NOMO-1 treated with dmso at 0.1 percent for 144 hours (cell line): ENCODE data around the gene RPLP2.

Source experiments
- DNase-seq: peaks from one replicate; lab custom pipeline; 2025; ENCODE audit not compliant: unreplicated experiment; lab: John Stamatoyannopoulos, UW

Gene RPLP2

GRCh38 chr11:773830-774229, 35.9 kb upstream of the RPLP2 start:
- no peak for DNase-seq

DNA sequence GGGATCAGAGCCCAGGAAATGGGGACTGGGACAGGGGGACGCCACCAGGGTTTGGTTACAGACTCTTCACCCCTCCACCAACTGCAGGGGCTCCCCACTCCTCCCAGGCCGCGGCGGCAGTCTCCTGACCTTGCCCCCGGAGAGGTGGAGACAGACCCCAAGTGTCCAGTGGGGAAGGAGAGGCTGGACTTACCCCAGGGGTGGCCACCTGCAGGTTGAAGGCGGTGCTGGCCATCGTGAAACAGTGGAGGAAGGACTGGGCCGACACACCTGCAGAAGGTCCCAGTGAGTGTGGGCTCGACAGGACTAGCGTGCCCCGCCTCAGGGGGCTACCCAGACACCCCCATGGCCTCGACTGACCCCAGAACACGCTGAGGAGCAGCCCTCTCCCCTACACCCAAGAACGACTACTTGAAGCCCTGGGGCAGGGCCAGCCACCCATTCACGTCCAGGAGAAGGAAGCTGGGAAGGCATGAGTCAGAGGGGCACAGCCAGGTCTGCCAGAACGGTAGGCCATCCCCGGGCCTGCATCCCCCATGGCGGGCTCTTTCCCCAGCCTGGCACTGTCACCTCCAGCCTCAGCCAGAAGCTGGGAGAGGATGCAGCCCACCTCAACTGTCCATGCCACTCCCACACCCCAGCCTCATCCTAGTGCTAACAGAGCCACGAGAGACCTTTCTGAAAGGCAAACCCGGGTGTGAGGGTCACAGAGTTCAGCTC, 34.7 kb upstream of the RPLP2 start:
- no peak for DNase-seq

GRCh38 chr11:776263-776560, 33.6 kb upstream of the RPLP2 start:
- DNase-seq = no peak

GRCh38 chr11:776561-777287, 33.0 kb upstream of the RPLP2 start:
- DNase-seq = peak; percentile 25

DNA sequence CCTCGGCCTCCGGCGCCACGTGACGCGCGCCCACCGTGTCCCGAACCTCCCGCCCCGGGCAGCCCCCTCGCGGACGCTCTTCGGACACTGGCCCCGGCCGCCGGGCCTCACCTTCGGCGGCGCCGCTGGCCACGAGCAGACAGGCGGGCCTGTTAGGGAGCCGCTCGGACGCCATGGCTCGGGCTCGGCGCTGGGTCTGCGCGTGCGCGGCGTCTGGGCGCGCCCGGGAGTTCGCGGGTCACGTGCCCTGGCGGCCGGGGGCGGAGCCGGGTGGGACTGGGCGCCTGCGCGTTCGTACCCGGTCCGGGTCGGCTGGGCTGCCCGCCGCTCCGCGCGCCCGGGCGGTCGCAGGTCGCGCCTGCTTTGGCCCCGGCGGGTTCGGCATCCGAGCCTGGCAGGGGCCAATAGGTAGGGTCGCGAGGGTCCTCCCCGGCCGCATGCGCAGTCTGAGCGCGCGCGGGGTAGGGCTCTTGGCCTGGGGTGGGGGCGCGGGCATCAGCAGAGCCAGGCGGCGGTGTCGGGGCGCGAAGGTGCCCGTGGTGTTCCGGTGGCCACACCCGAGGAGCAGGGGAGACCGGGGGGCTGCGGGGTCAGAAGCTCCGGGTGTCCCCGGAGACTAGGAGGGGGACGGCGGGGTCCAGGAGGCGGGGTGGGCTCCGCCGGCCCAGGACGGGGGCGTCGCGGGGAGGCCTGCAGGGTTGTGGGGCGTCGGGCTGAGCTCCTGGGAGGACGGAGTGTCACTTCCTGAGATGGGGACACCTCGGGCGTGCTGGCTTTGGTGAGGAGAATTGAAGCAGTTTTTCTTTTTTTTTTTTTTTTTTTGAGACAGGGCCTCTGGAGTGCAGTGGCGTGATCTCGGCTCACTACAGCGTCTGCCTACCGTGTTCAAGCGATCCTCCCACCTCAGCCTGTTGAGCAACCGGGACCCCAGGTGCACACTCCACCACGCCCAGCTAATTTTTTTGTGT, 32.2 kb upstream of the RPLP2 start, which contains the start of gene GATD1:
Gene GATD1, minus strand, starts transcription at position 200 of the 968 bp plus-strand sequence. Its CDS starts 25 bp downstream, at position 175.
- peak; percentile 81 for DNase-seq

DNA sequence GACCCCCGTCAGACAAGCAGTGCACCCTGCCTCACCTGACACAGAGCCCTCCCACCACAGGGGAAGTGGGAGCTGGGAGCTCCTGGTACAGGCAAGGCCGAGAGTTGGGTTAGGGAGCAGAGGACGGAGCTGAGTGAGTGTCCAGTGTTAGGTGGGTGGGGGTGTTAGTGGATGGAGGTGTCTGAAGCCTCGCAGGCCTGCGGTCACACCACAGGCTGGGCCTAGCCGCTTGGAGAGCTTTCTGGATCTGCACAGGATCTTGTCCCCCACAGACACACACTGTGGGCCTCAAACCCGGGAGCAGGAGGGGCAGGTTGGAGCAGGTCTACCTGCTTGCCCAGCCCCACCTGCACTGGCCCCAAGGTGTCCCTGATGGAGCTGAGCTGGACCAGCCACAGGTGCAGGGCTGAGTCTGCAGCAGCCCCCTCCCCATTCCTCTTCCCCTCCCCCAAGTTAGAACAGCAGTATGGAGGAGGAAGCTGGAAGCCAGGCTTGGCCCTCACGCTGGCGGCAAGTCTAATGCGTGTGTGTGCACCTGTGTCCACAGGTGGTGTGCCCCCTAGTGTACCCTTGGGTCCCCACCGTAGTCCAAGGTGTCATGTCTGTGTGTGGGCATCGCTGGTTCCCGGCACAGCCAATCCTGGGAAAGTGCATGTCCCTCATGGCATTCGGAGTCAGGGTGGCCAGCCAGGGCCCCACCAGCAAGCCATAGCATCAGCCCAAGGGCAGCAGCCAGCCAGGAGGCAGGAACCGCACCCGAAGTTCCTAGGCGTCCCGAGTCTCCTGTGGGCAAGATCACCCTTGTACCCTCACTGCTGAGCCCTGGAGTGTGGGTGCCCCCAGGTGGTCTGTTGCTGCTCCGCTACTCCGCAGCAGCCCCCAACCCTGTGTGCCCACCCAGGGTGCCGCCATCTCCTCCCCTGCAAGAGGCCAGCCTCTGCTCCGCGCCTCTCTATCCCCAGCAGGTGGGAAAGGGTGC, 30.5 kb upstream of the RPLP2 start:
- DNase-seq = no peak

GRCh38 chr11:779955-780532, 29.7 kb upstream of the RPLP2 start:
- DNase-seq = no peak

DNA sequence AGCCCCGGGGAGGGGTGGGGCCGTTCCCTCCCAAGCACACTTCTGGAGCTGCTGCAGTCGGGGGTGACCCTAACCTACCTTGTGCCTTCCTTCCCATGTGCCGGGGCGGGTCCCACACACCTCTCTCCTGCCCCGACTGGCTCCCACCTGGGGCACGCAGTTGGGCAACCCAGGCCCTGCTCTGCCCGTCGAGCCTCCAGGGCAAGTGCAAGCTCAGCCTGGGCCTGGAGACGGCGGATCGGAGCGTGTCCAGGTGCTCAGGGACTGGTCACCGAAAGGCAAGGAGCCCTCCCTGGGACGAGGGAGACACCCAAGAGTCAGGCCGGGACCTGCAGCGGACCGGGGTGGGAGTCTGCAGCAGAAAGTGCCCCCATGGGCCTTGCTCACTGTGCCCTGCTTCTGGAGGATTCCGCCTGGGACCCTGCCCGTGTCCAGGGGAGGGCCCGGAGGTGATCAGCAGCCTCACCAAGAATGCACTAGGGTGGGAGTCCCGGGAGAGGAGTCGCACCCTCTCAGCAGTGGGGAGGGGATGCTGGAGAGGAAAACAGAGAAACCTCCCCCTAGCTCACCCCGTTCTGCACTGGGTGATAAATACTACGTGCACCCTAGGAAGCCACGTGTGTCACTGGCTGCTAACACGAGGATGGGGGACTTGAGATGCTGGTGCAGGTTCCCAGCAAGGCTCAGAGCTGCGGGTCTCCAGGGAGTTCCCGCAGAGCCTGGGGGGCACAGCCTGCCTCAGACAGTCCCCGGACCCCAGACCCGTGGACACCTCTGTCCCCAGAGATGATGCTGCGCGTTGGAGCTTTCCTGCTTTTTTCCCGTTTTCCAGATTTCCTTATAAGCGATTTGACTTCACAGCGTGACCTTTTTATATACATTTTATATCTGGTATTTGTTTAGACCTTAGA, 27.2 kb upstream of the RPLP2 start:
- DNase-seq = no peak

- no peak for DNase-seq
Observed at GRCh38 chr11:783581-784015, 26.2 kb upstream of the RPLP2 start.

DNA sequence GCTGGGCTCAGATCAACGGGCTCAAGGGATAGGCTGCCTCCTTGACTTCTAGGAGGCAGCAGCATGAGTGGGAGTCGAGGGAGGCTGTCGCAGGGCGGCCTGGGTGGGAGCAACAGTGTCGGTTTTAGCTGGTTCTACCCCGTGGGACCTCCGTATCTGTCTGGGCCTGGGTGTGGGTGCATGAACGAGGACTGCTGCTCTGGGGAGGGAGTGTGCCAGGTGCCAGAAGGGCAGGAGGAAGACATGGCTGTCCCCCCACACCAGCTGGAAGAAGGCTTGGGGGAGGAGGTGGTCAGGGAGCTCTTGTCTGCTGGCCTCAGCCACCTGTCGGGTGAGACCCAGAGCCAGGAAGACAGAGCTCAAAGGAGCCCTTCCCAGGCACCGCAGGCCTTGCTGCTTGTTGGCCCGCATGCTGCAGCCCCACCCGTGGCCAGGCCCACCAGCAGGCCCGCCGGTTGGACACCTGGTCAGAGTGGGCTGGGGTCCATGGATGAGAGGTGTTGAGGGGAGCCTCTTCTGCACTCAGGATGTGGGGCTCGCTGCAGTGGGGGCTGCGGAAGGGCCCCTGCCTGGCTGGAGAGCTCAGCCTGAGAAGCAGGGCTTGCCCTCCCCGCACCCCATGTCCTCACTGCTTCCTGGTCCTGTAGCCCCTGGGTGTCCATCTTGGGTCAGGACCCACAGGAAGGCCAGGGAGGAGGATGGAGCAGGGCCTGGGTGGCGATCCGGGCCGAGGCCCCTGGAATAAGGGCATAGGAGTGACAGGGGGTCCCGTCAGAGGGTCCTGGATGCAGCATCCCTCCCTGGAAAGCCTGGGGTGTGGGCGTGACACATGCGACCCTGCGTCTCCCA, 23.3 kb upstream of the RPLP2 start:
- DNase-seq = no peak

DNA sequence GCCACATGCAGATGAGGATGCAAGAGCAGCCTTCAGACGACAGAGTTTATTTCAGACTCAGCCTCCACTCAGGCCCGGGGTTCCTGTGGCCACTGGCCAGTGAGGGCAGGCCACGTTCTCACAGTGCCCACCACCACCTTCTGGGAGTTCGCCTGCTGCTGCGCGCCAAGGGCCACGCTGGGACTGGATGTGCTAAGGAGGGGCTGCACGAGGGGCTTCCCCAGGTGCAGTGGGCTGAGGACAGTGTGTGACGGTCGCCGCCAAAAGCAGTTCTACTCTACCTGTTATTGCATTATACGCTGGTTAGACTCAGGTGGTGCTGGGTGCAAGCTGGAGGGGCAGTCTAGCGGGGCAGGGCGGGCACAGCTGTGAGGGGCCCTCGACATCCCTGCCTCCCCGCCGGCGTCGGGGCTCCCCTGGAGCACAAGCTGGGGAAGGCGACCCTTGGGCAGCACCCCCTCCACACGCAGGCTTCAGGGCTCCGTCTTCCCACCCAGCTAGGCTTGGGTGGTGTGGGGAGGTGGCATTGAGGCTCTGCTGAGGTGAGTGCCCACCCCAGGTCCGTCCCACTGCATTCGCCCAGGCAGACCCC, 22.6 kb upstream of the RPLP2 start:
- DNase-seq = no peak

DNA sequence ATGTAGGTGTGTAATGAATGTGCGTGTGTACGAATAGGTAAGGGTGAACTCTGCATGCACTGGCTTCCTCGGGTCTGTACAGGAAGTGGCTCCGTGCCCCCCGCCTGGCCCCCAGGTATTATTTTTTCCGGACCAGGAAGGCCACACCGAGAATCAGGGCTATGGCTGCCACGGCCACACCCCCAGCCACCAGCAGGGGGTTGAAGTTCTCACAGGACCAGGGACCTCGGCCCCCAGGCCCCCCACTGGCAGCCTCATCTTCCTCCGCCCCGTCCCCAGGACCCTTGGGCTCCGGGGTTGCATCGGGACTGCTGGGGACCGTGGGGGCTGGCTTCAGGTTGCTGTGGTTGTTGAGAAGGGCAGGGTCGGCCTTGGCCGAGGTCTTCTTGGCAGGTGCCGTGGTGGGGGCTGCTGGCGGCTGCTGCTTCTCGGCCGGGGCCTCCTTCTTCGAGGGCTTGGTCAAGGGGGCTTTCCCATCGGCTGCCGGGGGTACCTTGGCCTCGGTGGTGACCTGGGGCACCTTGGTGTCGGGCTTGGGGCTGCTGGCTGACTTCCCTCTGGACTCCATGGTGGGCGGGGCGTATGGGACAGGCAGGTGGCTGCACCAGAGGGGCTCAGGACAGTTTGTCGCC, 21.6 kb upstream of the RPLP2 start:
- DNase-seq = no peak

DNA sequence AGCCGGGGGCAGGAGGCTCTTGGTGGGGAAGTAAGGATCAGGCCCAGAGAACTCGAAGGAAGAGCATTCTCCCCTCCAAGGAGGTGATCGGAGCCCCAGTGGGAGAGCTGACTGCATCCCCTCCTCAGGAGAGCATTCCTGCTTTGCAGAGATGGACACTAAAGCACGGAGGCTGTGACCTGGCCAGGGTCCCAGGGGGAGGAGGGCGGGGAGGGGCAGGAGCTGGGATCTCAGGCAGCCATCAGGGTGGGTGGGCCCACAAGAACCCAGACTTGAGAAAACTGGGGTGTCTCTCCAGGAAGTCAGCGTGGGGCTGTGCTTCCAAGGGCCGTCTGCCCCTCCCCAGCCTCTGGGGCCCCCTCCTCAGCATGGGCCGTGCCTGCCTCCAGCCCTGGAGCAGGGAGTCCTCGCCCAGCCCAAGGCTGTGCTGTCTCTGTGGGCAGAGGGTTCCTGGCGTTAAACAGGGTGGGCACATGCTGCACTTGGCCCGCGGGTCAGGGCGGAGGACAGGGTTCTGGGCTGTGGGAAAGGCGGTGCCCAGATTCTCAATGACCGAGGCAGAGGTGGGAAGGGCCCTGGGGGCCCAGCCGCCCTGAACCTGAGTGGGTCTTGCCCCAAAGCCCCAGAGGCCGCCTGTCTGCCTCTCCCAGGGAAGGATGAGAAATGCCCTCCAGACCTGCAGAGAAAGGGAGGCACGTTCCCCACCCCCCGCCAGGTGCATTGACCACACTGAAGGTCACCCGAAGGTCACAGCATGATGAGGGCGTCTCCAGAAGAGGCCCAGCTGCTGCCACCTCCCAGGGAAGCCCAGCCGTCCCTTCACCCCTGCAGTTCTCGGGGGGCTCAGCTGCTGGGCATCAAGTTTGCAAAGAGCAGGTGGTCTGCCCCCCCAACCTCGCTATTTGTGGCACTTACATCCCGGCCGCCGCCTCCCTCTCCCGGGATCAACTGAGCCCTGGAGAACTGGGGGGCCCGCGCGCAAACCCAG, 20.5 kb upstream of the RPLP2 start:
- no peak for DNase-seq

- no peak for DNase-seq
Observed at GRCh38 chr11:789943-790342, 19.8 kb upstream of the RPLP2 start, which contains the start of gene CEND1. TSS of gene CEND1 (minus strand) at chr11:790090. CDS start at chr11:788576, 1,514 bp downstream.

DNA sequence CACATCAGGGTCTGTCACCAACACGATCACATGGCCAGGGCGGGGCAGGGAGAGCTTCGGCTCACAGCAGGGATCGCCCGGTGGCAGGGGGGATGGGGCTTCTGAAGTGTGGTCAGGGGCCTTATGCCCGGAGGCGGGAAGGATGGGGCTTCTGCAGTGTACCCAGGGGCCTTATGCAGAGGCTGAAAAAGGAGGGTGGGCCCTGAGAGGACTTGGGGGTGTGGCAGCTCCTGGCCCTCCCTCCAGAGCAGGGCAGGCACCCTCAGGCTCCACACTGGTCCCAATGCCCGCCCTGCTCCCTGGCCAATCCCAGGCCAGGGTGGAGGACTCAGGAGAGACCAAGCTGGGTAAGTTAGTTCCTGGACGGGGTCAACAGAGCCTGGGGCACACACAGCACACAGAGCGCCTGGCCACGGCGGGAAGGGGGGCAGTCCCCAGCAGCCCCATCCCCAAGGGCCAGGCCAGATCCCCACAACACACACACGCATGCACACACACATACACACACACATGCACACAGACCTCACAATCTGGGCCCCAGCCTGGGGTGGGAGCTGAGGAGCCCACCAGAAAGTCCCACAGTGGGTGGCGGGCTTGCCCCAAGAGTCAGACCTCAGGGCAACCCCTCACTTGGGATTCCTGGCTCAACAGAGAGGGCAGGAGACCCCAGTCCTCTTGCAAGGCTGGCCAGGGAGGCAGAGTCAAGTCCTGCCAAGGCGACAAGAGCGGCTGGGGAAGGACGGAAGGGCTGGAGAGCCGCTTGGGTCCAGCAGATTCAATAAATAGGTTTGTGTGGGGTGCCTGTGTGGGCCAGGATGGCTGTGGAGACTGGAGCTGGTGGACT, 18.8 kb upstream of the RPLP2 start:
- DNase-seq = no peak
